Activated CD4-positive, alpha-beta T cell treated with anti-CD3 and anti-CD28 coated beads for 4 hours (primary cell): ENCODE measurements around the gene ASB18.

ENCODE experiments used
- DNase-seq, 2 donors: peaks; one replicate each; pipeline ENCODE4 v3.0.0-alpha.2; 2020

ASB18 gene

DNA sequence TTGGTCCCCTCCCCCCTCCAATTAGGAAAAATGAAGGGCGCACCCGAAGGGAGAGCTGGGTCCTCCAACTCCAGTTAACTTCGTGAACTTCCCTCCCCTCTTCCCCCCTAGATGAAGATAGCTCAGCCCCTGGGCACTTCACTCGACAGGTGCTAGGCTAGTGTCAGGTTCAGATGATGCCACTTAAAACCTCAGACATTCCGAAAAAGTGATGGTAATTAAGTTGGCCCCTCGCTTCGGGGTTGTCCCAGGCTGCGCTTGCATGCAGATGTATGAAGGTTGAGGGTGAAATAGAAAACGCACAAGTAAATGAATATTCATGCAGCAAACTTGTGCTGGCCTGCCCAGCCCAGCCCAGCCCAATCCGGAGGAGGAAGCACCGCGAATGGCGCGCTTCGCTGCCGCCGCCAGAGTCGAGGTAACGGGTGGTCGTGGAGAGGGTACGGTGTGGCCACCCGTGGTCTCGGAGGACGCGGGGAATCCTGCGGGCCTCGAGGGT lies 93.0 kb downstream of the ASB18 start:
- no peak for DNase-seq

DNA sequence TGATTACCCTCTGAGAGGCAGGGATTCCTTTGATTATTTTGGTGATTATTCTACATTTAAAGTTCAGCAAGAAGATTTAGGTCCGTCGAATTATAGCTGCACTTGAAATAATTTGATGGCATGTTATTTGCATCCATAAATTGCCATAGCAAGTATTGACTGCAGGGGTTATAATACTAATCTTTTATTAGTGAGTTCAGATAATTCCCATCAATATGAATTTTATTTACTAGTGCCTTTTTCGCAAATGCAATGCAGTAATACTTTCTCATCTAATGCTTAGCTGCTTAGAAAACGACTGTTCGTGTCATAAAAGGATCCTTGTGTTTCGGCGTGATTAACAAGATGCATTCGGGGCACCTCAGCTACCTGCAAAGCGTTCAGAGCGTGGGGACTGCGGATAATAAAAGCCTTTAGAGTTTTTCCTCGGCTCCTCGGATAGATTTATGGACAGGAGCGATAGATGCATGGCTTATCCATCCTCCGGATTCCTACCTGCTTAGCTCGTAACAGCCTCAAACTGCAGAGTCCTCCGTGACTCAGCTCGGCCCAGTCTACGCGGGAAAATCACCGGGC lies 93.5 kb downstream of the ASB18 start:
- DNase-seq = no peak

DNA sequence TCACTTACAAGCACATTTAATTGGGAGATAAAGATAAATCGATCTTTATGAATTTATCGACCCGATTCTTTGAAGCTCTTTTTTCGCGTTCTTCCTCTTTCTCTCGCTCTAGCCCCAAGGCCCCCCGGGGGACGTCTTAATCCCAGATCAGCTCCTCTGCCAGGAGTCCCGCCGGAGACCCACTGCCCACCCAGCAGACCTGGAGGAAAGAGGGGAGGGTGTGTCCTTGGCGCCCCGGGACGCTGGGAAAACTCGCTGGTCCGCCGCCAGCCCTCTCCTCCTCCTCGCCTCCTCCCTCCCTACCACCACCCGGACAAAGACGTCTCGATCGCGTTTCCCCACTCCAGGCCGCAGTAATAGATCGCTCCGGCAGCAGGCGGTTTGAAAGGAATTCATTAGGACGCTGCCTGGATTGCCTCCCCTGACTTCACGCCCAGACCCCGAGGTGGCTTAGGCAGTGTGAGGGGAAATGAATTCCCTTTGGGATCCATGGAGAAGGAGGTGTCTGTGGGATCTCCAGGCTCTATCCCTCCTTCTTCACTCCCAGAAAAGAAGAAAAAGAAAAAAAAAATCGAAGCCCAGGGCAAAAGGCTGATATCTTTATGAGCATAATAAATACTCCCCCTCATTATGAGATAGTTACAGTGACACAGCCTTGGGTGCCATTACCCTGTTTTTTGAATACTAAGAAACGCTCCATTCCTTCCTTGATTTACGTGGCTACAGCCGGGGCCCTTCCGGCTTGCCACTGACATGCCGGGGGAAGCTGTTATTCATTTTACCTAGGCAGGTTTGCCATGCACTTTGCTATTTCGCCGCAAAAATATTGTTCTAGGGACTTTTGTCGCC lies 94.2 kb downstream of the ASB18 start:
- no peak for DNase-seq

DNA sequence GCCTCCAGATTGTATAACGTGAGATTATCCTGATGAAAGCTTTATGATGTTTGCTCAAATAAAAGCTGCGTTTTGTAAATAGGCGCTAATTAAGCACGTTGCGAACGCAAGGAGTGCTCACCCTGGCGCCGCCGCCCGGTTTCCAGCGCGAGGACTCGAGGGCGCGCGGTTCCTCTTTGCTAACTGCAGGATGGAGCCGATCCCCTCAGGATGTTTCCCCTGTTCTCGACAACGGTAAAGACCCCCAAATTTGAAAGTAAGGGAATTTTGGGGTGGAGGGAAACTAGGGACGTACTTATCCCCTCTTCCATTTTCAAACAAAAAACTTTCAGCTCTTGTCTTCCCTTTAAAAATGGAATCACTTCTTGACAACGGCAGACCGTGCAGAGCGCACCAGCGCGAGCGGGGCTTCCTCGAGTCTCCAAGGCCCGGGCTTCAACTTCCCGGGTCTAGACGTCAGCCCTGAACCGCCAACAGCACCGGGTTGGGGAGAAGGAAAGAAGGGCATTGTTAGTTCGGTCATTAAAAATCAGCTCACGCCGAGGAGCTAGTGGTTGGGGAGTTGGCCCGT lies 95.0 kb downstream of the ASB18 start:
- DNase-seq = no peak

DNA sequence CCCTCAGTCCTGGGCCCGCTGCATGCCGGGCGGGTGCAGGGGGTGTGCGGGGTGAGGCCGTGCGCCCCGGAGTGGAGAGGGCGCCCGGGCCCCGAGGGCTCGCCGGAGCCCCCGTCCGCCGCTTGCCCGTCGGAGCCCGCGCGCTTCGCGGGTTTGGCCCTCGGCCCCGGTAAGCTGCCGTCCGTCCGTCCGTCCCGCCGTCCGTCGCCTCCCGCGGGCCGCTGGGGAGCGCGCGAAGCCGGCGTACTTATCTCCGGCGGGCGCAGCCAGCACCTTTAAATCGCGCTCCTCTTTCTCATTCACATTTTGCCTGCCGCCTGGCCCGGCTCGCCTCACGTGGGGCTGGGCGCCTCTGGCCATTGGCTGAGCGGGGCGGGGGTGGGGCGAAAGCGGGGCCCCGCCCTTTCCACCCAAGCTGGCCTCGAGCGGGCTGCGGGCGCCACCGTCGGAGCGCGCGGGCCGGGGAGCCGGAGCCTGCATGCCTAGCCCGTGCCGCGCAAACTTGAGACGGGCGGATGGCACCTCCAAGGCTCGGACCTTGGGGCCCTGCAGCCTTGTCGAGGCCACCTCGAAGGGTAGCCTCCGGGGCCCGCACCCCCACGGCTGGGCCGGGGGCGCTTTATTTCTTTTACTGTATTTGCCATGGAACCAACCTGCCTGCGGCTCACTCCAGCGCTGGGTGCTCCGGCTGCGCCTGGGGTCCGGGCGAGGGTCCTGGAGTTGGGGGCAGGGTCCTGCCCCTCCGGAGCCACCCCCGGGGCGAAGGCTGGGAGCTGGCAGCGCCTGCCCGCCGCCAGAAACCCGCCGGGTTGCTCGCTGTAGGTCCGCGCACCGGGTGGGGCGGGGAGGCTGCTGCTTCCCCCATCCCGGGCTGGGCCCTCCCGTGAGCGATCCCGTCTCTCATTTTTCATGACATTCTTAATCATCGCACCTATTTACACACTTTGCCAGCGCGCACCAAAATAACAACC lies 95.8 kb downstream of the ASB18 start, which contains the start of gene GBX2:
Gene GBX2, minus strand, starts transcription at position 277 of the 971 bp plus-strand sequence. CDS start 415 bp downstream, outside the sequence.
- DNase-seq = no peak

DNA sequence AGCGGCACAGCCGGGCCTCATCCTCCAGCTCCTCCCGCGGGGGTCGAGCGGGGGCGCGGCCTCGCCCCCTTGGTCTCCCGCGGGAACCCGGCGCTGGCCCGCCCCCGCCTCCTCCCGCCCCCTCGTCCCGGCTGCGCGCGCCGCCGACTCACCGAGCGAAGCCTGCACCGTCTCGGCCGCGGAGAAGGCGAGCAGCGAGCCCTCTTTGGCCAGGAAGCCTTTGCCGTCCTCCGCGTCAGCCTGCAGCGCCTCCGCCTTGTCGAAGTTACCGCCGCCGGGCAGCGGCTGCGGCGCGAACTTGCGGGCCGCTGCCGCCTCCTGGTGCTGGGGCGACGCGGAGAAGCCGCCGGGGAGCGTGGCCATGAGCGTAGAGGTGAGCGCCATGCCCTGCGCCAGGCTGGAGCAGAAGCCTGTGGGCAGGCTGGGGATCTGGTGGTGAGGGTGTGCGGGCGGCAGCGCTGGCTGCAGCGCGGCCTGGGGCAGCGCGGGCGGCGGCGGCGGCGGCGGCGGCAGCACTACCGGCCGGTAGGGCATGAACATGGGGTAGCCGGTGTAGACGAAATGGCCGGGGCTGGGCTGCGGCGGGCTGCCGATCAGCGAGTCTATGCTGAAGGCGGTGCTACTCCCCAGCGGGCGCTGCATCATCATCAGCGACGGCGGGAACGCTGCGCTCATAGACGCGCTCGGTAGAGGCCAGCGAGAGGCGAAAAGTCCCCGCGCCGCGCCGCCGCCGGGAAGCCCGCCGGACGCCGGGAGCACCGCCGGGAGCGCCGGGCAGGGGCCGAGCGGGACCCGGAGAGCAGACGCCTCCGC lies 96.7 kb downstream of the ASB18 start:
- DNase-seq = no peak

DNA sequence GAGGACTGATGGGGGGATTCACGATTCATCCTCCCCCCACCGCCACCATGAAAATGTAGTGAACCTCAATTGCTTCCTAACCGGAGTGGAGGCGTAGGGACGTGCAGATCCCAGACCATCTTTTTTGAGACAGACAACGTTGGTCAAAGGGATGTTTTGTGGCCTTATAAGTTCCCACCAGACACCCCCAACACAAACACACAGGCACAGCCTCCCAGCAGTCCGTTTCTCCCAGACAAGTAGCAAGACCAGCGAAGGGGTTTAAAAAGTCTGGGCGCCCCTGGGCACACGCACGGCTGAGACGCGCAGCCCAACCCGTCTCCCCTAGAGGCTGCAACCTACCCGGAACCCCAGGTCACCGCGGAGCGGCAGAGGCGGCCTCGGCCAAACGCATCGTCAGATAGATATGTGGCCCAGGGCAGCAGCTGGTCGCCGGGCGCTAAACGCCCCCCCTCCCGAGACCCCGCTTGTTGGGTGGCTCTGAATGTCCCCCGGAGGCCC lies 97.4 kb downstream of the ASB18 start:
- DNase-seq = no peak

DNA sequence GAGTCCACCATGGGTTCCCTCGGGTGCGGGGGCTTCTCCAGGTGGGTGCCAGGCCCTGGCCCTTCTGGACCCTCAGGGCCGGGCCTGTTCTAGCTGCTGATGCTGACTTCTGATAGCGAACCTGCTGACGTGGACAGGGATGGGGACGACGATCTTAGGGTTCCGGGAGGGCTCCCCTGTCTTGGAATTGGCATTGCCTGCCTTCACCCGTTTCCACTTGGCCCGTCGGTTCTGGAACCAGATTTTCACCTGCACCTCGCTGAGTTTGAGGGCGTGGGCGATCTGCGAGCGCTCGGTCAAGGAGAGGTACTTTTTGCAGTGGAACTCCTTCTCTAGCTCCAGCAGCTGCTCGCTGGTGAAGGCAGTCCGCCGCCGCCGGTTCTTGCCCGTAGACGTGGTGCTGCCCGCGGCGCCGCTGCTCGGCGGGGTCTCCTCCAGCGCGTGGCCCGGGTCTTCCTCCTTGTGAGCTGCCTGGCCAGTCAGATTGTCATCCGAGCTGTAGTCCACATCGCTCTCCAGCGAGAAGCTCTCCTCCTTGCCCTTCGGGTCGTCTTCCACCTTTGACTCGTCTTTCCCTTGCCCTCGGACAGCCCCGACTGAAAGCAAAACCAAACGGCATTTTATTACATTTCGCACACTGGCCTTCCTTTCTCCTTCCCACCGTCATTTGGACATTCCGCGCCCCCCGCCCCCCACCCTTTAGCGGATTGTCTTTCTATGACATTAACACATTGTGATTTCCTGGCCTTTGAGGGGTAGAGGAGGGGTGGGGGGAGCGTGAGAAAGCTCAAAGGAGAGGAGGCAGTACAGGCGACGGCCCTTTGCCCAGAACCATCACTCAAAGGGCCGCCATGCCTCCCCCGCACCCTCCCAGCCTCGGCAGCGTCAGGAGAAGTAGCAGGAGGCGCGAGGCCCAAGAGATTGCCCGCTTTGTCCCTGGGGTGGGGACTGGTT lies 98.1 kb downstream of the ASB18 start:
- DNase-seq = no peak

DNA sequence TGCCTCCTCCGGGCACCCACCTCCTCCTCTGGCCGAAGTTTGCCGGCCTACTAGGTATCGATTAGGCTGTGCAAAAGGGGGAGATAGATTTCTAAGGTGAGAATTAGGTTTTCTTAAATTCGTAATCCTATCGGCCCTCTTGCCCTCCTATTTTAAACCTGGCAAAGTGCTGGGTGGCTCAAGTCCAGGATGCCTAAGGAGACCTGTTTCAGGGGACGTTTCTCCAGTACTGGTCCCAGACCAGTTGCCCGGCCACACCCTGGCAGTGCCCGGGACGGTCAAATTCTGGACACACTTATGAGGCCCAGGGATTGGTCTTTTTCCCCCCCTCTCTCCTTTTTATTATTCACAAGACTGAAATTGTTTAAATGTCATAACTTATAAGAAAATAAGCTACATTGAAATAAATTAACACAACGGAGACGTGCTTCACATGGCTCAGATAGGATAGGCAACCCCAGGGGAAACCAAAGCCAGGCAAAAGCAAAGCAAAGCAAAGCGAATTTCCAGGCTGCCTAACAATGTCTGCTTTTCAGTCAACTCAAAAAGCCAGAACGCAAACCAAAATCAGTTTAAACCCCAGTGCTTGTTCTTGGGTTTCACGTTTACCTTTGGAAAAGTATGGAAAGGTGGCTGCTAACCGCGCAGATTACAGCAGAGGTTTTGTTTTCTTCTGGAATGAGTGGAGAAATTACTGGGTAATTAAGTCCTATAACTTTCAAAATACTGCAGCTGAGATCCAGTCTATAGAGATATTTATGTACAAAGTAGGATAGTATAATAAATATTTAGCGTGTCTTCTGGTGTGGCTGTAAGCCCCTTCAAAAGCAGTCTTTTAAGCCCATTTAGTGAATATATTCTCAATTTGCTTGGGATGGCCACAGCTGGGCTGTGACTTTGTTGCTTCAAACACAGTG lies 99.0 kb downstream of the ASB18 start:
- no peak for DNase-seq

DNA sequence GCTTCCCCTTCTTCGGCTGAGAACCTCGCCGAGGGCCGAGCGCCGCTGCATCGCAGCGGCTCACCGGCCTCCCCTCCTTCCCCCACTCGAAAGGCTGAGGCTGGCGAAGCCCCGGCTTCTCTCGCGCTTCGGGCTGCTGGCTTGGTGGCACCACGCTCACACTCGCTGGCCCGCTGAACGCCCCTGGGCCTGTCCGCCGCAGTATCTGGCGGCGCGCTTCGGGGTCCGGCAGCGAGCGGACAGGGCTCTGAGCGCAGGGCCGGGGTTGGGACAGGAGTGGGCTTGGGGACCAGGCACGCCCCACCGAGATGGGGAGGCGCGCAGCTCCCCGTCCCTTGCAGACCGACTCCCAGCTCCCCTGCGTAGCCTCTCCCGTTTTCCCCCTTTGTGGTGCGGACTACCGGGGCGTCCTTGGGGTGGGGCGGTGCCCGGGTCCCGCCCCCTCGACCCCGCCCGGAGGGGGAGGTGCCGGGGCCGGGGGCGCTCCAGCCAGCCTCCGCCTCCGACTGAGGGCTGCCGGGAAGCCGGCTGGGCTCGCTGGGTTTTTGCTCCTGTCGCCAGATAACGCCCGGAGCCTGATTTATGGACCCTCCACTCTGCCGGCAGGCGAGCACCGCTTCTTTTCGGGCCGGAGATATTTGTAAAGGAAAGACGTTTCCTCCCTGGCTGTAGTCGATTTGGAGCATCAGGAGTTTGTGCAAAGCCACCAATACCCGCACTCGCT lies 99.8 kb downstream of the ASB18 start:
- DNase-seq = no peak

DNA sequence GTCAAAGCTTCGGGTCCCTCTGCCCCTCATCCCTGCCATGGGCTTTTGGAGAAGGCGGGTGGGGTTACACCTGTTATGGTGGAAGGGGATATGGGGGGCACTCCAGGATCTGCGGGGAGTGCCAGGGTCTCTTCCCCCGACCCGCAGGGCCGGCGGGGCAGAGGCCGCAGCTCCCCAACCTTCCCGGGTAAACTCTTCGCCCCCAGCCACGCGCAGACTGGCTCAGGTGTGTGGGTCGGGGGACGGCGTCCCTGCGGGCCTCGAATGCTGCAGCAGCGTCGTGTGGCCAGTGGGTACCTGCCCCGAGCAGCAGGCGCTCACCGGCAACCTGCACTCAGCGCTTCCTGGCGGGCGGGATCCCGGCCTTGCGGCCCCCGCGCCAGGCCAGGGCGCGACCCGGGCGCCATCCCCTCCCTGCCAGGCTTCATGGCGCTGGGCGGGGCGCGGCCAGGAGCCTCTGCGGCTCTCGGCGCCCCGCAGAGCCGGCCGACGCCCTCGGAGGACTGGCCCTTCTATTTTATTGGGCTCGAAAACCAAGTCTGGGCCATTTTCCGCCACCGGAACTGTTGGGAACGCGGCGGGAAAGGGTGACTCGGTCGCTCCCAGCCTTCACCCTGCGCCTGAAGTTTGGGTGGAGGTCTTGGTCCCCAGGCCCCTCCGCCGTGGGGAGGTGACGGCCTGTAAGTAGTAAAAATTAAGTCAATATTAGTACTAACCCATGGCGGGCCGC lies 100.6 kb downstream of the ASB18 start:
- DNase-seq = no peak

DNA sequence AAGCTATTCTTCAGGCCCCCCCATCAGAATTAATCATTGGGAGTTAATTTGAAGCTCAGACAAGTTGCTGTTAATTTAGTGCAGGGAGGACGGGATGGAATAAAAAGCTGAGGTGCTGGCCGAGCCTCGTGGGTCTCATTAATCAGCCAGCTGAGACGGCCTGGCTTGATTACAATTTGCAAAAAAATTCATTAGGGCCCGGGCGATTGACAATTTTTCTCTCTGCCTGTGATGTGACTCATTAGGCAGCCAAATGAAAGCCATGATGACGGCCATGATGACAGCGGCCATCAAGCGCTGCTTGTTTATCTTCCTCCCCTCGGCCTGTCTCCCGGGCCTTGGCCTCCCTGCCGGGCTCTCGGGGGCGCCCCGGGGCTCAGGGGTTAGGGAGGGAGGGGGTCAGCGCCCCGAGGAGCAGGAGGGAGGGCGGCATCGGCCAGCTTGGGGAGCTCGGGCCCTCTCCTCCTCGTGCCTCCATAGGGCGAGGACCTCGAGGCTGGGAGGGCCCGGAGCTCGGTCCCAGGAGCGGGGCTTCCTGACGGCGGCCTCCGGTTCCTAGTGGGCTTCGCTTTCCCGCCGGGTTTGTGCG lies 101.2 kb downstream of the ASB18 start:
- no peak for DNase-seq

DNA sequence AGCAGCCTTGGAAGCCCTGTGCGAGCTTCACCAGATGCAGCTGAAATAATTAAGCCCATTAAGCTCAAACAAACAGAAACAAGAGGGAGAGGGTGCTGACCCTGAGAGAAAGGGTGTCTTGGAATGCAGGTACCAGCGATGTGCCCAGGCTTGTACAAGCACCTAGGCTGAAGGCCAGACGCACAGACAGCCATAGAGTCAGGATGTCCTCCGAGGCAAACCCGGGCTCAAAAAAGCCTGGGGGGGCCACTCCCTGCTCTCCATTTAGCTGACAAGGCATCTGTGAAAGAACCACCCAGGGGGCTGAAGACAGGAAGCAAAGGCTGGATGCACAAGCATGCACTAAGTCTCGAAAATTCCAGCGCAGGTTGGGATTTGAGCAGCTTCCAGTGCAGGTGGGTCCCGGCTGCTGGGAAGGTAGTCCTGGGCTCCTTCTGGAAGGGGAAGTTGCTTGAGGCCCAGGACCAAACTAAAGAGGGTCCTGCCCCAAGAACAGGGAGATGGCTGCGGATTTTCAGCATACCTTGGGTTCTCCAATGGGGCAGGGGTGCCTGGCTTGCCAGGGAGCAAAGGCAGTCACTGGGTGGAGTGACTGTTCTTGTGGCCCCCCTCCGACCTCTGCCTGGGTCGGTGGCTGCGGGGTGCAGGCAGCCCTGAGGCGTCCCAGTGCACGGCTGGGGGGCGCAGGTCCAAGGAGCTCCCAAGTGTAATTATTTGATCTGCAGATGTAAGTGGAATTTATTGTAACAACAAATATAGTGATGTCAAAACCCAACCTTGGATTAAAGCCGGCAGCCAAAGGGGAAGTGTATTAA lies 102.0 kb downstream of the ASB18 start:
- DNase-seq = no peak

DNA sequence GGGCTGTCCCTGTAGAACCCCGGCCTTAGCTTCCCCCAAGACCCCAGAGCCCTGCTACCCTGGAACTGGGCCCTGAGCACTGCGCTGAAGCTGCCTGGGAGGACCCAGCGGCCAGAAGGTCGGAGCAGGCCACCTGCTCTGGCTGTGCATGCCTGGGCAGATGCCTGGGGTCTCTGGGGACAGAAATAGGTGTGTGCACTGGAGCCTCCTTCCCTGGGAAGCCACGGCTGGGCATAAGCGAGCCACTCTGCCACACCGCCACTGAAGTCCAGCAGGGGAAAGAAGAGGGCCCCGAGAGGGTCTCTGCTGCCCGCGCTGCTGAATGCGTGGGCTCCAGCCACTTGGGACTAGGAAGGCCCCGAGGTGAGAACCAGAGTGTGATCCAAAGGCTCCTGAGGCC lies 102.7 kb downstream of the ASB18 start:
- DNase-seq = no peak

DNA sequence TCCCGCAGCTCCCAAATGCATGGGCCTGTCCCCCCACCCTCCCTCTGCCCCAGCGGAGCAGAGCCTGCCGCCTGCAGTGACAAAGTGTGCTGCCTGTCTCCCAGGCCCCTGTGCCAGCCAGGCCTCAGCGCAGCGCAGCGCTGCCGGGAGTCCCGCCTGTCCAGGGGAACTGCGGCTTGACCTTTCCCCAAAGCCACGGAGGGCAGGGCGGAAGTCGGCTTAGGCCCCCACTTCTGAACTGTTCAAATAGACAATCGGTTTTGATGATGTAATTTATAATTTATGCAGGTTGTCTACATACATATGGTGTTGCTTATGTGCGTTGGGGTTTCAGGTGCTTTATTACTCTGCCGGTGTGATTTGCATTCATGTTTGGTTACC lies 103.1 kb downstream of the ASB18 start:
- no peak for DNase-seq

DNA sequence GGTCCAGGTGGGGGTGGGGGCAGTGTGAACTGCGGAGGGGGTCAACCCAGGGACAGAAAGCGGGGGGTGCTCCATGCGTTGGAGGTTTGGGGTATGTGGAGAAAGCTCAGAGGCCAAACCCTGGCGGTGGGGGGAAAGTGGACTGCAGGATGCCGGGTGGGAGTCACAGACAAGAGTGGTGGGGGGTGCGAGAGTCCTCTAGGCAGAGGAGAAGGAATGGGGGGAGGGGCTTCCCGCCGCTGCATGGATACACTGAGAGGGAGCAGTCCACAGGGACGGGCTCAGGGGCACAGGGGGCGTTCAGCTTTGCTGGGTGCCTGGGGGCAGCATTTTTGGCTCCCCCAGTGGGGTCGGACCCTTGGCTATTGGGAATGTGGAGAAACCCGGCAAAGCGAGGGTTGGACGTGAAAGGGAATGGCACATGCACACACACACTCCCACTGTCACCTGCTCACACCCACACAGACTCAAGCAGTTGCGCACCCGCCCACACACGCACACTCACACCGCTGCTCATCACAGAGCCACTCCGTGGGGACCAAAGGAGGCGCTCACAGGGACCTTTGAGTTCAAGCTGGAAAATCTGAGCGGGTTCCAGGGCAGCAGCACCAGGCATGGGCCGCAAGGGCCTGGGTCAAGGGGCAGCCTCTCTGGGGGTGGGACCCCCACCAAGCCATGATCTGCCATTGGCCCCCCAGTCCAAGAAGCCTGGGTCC lies 103.7 kb downstream of the ASB18 start:
- DNase-seq = no peak
